ENCODE results near the gene GPC3.

- TF ChIP-seq CTCF (IDR thresholded peaks at IDR 0.05): no peak
- TF ChIP-seq POLR2A (IDR thresholded peaks at IDR 0.05): no peak
These were observed 17.3 kb downstream of the GPC3 start for GRCh38 chrX:133968109-133968508.
